ENCODE measurements around the gene ARMS2.

GRCh38 chr10:122455376-122456079, 1.1 kb downstream of the ARMS2 start:
- TF ChIP-seq CTCF (conservative IDR thresholded peaks at IDR 0.05; ENCODE audit: low read length) (no peak), EZH2phosphoT487 (IDR thresholded peaks at IDR 0.05; ENCODE audit: borderline replicate concordance) (no peak)
